NCI-H446 (cell line): ENCODE measurements around the gene JUND.
A peak's percentile ranks its signal among the peaks of the same experiment; 100 is the strongest.

Experiments used
- DNase-seq, 2 experiments: peaks; one replicate each; lab custom pipeline; 2025; lab: John Stamatoyannopoulos, UW

Gene JUND

GRCh38 chr19:18290302-18291018 lies 9.0 kb upstream of the JUND start:
- DNase-seq, result no peak

GRCh38 chr19:18289471-18290301 lies 8.3 kb upstream of the JUND start:
- no peak for DNase-seq

- no peak for DNase-seq
Measured at GRCh38 chr19:18287836-18288772, 6.7 kb upstream of the JUND start.

GRCh38 chr19:18286973-18287635 lies 5.7 kb upstream of the JUND start:
- DNase-seq, result no peak

- DNase-seq, result no peak
Measured at GRCh38 chr19:18284712-18285360, 3.4 kb upstream of the JUND start.

- DNase-seq, result no peak
Measured at GRCh38 chr19:18283338-18283737, 1.9 kb upstream of the JUND start.

- DNase-seq, result no peak
Measured at GRCh38 chr19:18282788-18283141, 1.3 kb upstream of the JUND start.

- DNase-seq, result no peak
Measured at GRCh38 chr19:18282021-18282787, 782 bp upstream of the JUND start.

- DNase-seq, result peak; percentile 53 to 95
Measured at GRCh38 chr19:18280247-18281081, 958 bp downstream of the JUND start.

GRCh38 chr19:18279516-18280246 lies 1.7 kb downstream of the JUND start:
- DNase-seq, result peak; percentile 90 to 95

GRCh38 chr19:18279266-18279515 lies 2.2 kb downstream of the JUND start:
- no peak for DNase-seq

GRCh38 chr19:18278521-18279265 lies 2.7 kb downstream of the JUND start:
- DNase-seq, result no peak

- DNase-seq, result peak; percentile 82 to 93
Measured at GRCh38 chr19:18274781-18275356, 6.6 kb downstream of the JUND start.

GRCh38 chr19:18274219-18274780 lies 7.1 kb downstream of the JUND start, which contains the start of gene IQCN:
IQCN (minus strand) TSS chr19:18274452; CDS start chr19:18269478, 4,974 bp downstream.
- no peak for DNase-seq

- DNase-seq, result no peak
Measured at GRCh38 chr19:18273561-18274218, 7.7 kb downstream of the JUND start.

GRCh38 chr19:18271433-18271841 lies 10.0 kb downstream of the JUND start:
- no peak for DNase-seq

GRCh38 chr19:18270326-18270725 lies 11.1 kb downstream of the JUND start:
- DNase-seq, result no peak
